MG63 (cell line): ENCODE results near the gene ATP6V0C. TPM values are rescaled to one million over a fixed set of nuclear protein-coding genes. Genes with fewer than 3 reads are reported as not detected.

ENCODE experiments used
- DNase-seq: peaks from one replicate; pipeline ENCODE4 v3.0.0-alpha.2; 2020
- H3K27me3 ChIP-seq: fragments of 250-450 bp; sonication (Bioruptor Pico); 2 replicates; pipeline ENCODE4 v1.5.1; 2020; ENCODE audit warnings: mild to moderate bottlenecking, moderate library complexity
- H3K36me3 ChIP-seq: fragments of 250-450 bp; sonication (Bioruptor Pico); 2 replicates; pipeline ENCODE4 v1.5.1; 2020; ENCODE audit warnings: mild to moderate bottlenecking, moderate library complexity
- H3K4me3 ChIP-seq: fragments of 250-450 bp; sonication (Bioruptor Pico); 2 replicates; pipeline ENCODE4 v1.5.1; 2020; ENCODE audit warnings: mild to moderate bottlenecking, moderate library complexity
- H3K9me3 ChIP-seq: fragments of 250-450 bp; sonication (Bioruptor Pico); 2 replicates; pipeline ENCODE4 v1.5.1; 2020; ENCODE audit warnings: mild to moderate bottlenecking, moderate library complexity
- total RNA-seq: library from RNA; depleted of rRNA; stranded (reverse); fragments of >200 nt; shearing (Covaris generic); gene quantifications from 2 replicates; pipeline ENCODE4 v1.2.3, GENCODE V29; 2014; ENCODE audit warnings: low replicate concordance

The ATP6V0C gene
- total RNA-seq, 1 experiment from 2014 or later: 15.0 TPM

DNA sequence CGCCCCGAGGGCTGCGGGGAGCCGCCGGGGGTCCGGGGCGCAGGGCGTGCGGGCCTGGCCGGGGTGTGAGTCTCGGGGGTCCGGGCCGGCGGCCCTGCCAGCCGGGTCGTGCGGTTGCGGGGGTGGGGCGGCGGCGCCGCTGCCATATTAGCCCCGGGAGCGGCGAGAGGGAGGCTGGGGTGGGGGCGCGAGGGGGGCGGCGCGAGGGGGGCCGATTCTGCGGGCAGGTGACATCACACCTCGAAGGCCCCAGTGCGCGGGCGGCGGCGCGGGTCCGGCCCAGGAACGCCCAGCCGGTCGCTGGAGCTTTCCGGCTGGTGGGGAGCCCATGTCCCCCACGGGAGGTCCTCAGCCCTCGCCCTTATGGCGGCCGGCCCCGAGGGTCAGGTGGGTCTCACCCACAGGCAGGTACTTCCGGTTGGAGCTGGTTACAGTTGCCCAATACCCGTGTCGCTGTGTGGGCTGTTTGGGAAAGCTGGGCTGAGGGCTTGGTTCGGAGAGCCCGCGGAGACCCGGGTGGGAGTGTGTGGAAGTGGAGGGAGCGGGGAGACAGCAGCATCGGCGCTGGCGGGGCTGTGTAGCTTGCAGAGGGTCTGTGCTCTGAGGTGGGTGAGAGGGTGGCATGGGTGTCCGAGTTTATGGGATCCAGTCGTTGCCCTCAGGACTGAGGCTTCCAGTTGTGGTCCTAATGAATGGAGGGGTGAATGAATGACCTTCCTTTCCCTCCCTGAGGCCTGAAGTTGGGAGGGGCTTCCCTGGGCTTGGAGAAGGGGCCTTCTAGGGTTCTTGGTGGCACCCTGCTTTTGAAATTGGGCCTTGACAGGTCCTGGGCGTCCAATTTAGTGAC lies 804 bp downstream of the ATP6V0C start:
- peak; percentile 37 for DNase-seq

DNA sequence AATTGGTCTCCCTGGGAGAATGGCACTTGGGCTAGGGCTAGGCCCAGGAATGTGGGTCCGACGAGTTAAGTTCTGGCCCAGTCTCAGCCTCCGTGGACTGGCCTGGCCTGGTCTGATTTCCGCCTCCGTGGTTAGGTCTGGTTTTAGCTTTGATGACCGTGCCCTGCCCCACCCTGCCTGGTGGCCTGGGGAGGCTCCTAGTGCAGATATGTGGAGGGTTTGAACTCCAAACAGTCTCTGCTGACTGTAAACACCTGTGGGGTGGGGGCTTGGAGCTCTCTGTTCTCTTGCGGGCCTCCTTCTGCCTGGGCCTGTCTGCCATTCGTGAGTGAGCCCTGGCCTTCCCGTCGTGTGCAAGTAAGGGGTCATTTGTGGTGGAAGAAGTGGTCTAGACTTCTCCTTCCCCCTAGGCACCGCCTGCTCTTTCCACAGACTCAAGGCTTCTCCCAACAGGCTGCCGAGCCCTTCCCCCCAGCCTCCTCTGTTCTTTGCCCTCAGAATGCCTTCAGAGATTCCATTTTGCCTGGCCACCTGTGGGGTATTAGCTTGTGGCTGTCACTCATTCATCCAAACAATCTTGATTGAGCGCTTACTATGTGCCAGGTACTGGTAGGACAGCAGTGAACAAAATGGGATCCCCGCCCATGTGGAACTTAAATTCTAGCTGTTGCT lies 1.6 kb downstream of the ATP6V0C start:
- Histone ChIP-seq H3K36me3 (peaks cover 22% of the 10 kb centered on the region), H3K4me3 (peak overlapping the region; percentile 95), H3K27me3 (no peaks in the 10 kb centered on the region), H3K9me3 (no peaks in the 10 kb centered on the region)
- no peak for DNase-seq

More for the DNA sequence above, 804 bp downstream of the ATP6V0C start:
- Histone ChIP-seq H3K36me3 (peaks cover 20% of the 10 kb centered on the region), H3K9me3 (no peaks in the 10 kb centered on the region), H3K4me3 (peak overlapping the region; percentile 95), H3K27me3 (no peaks in the 10 kb centered on the region)

DNA sequence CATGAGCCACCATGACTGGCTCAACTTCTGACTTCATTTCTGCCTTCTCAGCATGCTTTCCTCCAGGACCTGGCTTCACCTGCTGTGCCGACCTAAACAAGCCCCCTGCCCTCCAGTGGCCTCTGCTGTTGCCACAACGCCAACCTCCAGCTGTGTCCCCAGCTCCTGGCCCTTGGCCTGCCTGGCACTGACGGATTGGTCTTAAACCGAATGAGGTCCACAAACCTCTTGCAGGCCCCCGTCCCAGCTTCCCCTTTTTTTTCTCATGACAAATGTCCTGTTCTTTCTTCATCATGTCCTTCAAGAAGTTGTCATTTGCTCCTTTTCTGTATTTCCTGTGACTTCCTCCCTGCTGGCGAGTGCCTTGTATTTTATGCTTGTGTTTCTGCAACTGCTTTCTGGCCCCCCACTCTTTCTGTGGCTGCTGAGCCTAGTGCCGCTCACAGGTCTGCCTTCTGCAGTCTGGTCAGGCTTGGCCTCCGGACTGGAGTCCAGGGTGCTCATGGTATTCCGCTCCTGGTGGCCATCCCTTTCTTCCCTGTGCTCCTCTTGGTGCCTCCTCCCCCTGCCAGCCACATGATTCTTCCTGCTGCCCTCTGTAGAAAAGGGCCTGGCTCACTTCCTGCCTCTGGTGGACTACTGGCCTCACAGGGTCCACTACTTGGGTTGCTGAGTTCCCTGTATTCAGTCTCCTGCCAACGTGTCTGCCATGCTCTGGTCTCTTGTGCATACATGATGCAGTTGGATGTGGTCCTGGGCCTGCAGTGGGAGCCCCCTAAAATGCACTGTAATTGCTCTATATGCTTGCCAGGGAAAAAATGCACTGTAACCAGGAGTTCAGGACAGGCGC lies 2.9 kb downstream of the ATP6V0C start:
- no peaks in the 10 kb centered on the region for H3K27me3 ChIP-seq
- H3K36me3 ChIP-seq: peaks cover 30% of the 10 kb centered on the region
- no peak overlapping the region for H3K4me3 ChIP-seq
- DNase-seq: no peak
- no peaks in the 10 kb centered on the region for H3K9me3 ChIP-seq

DNA sequence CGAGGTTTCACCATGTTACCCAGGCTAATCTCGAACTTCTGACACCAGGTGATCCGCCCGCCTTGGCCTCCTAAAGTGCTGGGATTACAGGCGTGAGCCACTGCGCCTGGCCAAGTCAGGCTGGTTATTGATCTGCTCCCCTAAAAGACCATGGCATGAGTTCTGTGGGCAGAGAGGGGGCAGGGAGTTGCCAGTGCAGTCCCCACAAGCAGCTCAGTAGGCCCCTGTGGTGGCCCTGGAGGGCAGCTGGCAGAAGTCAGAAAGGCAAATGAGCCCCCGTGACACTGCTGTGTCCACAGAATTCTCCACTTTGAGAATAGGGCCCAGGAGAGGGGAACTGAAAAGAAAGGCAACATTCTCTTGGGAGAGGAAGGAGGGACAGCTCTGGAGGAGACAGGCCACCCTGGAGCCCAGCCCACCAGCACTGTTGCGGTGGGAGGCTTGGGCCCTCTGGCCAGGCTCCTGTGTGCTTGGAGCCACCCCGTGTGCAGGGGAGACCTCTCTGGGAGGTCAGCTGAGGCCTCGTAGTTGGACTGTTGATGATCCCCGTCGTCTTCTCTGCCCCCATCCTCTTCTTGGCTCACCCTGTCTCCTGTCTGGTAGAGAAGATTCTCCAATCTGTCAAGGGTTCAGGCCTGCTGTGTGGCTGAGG lies 4.3 kb downstream of the ATP6V0C start:
- no peaks in the 10 kb centered on the region for H3K27me3 ChIP-seq
- no peak for DNase-seq
- H3K9me3 ChIP-seq: no peaks in the 10 kb centered on the region
- H3K36me3 ChIP-seq: peaks cover 39% of the 10 kb centered on the region
- H3K4me3 ChIP-seq: no peak overlapping the region

DNA sequence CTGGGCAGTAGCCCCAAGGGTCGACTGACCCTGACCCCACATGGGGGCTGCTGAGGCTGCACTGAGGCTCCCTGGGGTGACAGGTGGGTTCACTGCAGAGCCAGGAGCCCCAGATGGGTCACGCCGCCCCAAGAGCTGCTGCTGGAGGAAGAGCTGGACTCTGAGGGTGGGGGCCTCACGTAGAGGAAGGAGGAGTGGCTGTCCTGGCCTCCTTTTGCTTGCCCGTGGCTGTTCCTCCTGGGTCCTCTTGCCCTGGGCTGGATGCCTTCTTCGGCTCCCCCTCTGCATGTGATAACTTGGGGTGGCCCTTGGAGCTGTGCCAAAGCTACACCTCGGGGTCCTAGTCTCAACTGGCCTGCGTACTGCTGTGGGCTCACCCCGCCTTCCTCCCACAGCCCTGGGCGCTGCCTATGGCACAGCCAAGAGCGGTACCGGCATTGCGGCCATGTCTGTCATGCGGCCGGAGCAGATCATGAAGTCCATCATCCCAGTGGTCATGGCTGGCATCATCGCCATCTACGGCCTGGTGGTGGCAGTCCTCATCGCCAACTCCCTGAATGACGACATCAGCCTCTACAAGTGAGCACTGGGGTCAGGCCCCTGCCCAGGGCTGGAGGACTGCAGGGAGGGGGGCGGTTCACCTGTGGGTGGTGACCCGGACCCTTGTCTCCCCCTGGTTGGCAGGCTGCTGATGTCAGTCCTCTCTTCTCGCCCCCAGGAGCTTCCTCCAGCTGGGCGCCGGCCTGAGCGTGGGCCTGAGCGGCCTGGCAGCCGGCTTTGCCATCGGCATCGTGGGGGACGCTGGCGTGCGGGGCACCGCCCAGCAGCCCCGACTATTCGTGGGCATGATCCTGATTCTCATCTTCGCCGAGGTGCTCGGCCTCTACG lies 5.3 kb downstream of the ATP6V0C start:
- Histone ChIP-seq H3K27me3 (no peaks in the 10 kb centered on the region), H3K4me3 (no peak overlapping the region; the same call in 1 of the 2 replicates), H3K36me3 (peaks cover 48% of the 10 kb centered on the region), H3K9me3 (no peaks in the 10 kb centered on the region)
- DNase-seq: no peak

DNA sequence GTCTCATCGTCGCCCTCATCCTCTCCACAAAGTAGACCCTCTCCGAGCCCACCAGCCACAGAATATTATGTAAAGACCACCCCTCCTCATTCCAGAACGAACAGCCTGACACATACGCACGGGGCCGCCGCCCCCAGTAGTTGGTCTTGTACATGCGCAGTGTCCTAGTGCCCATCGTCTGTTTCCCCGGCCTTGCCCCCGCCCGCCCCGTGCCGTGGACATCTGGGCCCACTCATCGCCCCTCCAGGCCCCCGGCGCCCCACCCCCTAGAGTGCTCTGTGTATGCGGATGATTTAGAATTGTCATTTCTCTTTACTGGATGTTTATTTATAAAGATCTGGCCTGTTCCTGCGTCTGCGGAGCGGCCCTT lies 5.9 kb downstream of the ATP6V0C start:
- H3K27me3 ChIP-seq: no peaks in the 10 kb centered on the region
- no peaks in the 10 kb centered on the region for H3K9me3 ChIP-seq
- H3K4me3 ChIP-seq: peak overlapping the region; percentile 69
- no peak for DNase-seq
- H3K36me3 ChIP-seq: peaks cover 53% of the 10 kb centered on the region

DNA sequence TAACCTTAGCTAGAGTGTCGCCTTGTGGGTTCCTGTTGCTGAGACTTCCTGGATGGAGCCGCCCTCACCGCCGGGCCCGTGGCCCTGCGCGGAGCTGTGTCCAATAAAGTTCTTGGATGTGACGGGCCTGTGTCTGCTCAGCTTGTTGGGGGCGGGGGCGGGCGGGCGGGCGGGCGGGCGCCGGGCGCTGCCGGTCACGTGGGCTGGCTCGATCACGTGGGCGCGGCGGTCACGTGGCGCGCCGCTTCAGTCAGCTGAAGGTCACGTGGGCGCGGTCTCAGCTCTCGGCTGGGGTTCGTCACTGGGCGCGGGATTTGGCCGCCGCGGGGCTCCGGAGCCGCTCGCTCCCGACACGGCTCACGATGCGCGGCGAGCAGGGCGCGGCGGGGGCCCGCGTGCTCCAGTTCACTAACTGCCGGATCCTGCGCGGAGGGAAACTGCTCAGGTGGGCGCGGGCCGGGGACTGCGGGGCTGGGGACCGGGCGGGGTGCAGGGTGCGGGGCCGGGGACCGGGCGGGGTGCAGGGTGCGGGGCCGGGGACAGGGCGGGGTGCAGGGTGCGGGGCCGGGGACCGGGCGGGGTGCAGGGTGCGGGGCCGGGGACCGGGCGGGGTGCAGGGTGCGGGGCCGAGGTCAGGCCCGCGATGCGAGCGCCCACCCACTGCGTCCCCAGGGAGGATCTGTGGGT lies 6.5 kb downstream of the ATP6V0C start, which contains the start of gene AMDHD2:
Gene AMDHD2 (plus strand): TSS at position 275 of the 687 bp plus-strand sequence. CDS start 88 bp downstream, at position 363.
- Histone ChIP-seq H3K36me3 (peaks cover 56% of the 10 kb centered on the region), H3K4me3 (peak within 1 kb of the TSS; percentile 69), H3K27me3 (no peaks in the 10 kb centered on the region), H3K9me3 (no peaks in the 10 kb centered on the region)
- peak; percentile 92 for DNase-seq

DNA sequence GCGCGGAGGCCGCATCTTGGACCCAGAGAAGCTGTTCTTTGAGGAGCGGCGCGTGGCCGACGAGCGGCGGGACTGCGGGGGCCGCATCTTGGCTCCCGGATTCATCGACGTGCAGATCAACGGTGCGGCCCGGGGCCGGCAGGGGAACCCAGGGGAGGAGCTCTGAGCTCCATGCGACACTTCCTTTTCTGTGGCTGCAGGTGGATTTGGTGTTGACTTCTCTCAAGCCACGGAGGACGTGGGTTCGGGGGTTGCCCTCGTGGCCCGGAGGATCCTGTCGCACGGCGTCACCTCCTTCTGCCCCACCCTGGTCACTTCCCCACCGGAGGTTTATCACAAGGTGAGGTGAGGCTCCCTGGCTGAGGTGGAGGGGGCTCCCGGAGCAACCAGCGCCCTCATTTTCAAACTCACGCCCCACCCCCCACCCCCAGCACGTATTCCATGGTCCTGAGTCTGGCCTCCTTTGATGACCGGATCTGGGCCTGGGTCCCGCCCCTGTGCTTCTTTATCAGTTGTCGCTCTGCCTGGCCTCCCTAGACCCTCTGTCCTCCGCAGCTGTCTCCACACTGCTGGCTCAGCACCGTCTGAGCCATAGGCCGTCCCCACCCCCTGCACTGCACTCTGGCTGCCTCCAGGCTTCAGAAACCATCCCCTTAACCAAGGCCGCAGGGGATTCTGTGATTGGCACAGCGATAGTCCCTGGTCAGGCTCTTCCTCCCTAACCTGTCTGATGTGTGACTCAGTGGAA lies 7.2 kb downstream of the ATP6V0C start:
- no peaks in the 10 kb centered on the region for H3K27me3 ChIP-seq
- peak overlapping the region; percentile 69 for H3K4me3 ChIP-seq
- no peak for DNase-seq
- no peaks in the 10 kb centered on the region for H3K9me3 ChIP-seq
- peaks cover 62% of the 10 kb centered on the region for H3K36me3 ChIP-seq

DNA sequence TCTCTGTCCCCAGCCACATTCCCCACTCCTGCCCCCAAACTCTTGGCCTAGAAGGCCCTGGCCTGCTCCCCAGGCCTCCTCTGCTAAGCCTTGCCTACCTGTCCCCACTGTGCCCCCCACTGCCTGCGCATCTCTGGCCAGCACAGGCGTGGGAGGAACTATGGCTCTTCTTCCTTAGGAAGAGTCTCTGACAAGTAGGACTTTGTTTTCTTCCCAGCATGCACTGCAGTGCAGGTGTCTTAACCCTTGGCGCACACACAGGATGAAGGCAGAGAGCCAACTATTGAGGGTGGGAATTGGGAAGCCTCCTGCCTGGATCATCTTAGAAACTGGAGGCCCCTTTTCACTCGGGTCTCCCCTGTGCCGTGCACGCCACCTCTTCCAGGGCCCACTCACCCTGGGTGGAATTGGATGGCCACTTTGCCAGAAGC lies 10.1 kb downstream of the ATP6V0C start:
- Histone ChIP-seq H3K9me3 (no peaks in the 10 kb centered on the region), H3K27me3 (no peaks in the 10 kb centered on the region), H3K36me3 (peaks cover 73% of the 10 kb centered on the region), H3K4me3 (no peak overlapping the region)
- no peak for DNase-seq

DNA sequence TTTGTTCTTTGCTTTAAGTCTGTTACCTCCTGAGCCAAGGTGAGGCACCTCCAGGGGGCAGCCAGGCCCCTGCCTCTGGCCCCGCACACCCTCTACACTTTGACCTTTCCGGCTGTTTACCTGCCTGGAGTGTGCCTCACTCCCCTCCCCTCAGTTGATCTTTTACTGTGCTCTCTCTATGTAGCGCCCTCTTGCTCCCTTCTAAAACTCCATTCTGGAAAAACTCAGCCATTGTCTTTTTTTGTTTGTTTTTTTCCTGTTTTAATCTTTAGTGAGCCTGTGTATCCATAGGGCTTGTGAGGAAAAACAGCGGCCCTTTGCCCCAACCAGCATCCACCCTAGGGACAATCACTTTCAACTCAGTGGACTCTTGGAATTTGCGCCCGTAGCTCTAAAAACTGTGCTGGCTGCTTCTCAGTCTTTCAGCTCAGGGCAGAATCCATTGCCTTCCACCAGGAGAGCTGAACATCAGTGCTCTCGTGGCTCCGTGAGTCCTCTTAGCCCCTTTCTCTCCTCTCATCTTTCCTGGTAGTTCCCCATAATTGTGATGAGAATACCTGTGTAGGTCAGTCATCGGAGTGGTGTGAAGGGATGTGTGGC lies 10.7 kb downstream of the ATP6V0C start:
- no peaks in the 10 kb centered on the region for H3K9me3 ChIP-seq
- DNase-seq: no peak
- peaks cover 73% of the 10 kb centered on the region for H3K36me3 ChIP-seq
- H3K27me3 ChIP-seq: no peaks in the 10 kb centered on the region
- H3K4me3 ChIP-seq: no peak overlapping the region

DNA sequence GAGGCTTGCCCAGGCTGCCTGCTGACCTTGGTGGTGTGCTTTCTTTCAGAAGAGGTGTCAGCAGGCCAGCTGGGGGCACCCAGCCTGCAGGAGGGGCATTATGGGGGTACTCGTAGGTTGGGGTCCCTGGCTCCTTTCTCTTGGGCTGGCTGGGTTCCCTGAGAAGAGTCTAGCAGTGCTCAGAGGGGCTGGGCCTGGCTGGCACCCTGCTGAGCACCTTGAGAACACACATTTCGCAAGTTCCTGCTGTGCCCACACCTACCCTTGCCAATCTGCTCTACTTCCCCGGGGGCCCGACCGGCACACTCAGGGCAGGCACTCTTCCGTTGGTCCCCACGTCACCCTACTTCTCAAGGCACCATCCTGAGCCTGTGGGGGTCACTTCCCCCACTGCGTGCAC lies 12.4 kb downstream of the ATP6V0C start:
- Histone ChIP-seq H3K27me3 (no peaks in the 10 kb centered on the region), H3K9me3 (no peaks in the 10 kb centered on the region), H3K4me3 (no peak overlapping the region), H3K36me3 (peaks cover 78% of the 10 kb centered on the region)
- DNase-seq: no peak

DNA sequence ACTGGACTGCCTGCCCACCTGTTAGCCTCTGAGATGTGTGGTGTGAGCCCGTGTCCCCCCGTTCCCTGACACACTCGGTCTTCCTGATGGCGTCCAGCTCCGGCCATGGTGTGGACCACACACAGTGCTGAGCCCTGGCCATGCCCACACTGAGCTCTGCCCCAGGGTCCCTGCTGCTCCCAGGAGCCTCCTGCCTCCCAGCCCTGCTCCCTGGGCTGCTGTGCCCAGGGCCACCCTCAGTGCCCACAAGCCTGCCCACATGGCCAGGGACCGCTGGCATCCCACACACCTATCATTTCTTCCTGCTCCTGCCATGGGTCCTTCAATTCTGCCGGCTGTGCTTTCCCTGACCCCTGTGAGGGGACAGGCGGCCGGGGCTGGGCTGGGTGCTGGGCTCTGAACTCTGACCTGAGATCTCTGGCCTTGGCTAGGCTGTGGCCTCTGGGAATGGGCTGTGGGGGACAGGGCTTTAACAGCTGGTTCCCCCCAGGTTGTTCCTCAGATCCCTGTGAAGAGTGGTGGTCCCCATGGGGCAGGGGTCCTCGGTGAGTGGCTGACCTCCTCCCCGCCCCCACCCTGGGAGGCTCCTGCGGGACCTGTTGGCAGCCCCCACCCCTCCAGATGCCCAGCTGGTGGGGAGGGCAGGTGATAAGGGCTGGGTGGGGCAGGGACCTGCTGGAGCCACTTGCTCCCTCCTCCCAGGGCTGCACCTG lies 13.5 kb downstream of the ATP6V0C start:
- Histone ChIP-seq H3K9me3 (no peaks in the 10 kb centered on the region), H3K27me3 (no peaks in the 10 kb centered on the region), H3K36me3 (peaks cover 68% of the 10 kb centered on the region), H3K4me3 (no peak overlapping the region)
- no peak for DNase-seq

DNA sequence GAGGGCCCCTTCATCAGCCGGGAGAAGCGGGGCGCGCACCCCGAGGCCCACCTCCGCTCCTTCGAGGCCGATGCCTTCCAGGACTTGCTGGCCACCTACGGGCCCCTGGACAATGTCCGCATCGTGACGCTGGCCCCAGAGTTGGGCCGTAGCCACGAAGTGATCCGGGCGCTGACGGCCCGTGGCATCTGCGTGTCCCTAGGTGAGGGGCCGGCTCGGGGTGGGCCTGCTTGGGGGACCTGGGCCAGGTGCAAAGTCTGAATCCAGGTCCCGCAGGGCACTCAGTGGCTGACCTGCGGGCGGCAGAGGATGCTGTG lies 14.0 kb downstream of the ATP6V0C start:
- no peak for DNase-seq
- Histone ChIP-seq H3K27me3 (no peaks in the 10 kb centered on the region), H3K4me3 (no peak overlapping the region), H3K36me3 (peaks cover 68% of the 10 kb centered on the region), H3K9me3 (no peaks in the 10 kb centered on the region)
